PC-3 (cell line): ENCODE measurements around the gene IQCB1.

Source experiments
- EZH2 ChIP-seq: fragments of 300-600 bp; sonication (generic); IDR thresholded peaks from one replicate; pipeline ENCODE4 v1.6.1; 2017; ENCODE audit warnings: antibody characterized with exemption, mild to moderate bottlenecking, low read length; ENCODE audit not compliant: unreplicated experiment
- EZH2phosphoT487 ChIP-seq: fragments of 300-600 bp; sonication (generic); IDR thresholded peaks from 2 replicates; pipeline ENCODE4 v1.6.1; 2018; ENCODE audit warnings: mild to moderate bottlenecking, antibody characterized with exemption, low read length, borderline replicate concordance
- TF ChIP-seq, protein P1 (sequence below): fragments of 300-600 bp; sonication (generic); conservative IDR thresholded peaks from 2 replicates; pipeline ENCODE4 v1.5.1; 2017; ENCODE audit warnings: antibody characterized with exemption, low read depth, mild to moderate bottlenecking, low read length

- TF ChIP-seq EZH2phosphoT487: no peak
- TF ChIP-seq, protein P1, sequence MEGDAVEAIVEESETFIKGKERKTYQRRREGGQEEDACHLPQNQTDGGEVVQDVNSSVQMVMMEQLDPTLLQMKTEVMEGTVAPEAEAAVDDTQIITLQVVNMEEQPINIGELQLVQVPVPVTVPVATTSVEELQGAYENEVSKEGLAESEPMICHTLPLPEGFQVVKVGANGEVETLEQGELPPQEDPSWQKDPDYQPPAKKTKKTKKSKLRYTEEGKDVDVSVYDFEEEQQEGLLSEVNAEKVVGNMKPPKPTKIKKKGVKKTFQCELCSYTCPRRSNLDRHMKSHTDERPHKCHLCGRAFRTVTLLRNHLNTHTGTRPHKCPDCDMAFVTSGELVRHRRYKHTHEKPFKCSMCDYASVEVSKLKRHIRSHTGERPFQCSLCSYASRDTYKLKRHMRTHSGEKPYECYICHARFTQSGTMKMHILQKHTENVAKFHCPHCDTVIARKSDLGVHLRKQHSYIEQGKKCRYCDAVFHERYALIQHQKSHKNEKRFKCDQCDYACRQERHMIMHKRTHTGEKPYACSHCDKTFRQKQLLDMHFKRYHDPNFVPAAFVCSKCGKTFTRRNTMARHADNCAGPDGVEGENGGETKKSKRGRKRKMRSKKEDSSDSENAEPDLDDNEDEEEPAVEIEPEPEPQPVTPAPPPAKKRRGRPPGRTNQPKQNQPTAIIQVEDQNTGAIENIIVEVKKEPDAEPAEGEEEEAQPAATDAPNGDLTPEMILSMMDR: no peak
- no peak for TF ChIP-seq EZH2
These were observed 111.4 kb downstream of the IQCB1 start for GRCh38 chr3:121723485-121723884.
